HG03439 (cell line): ENCODE measurements around the gene TGFA.

ENCODE experiments used
- ATAC-seq: cut with Tn5 transposase; IDR thresholded peaks from one replicate; pipeline ENCODE4 v1.9.1; 2021; ENCODE audit warnings: mild to moderate bottlenecking, moderate library complexity; ENCODE audit not compliant: unreplicated experiment

The TGFA gene

DNA sequence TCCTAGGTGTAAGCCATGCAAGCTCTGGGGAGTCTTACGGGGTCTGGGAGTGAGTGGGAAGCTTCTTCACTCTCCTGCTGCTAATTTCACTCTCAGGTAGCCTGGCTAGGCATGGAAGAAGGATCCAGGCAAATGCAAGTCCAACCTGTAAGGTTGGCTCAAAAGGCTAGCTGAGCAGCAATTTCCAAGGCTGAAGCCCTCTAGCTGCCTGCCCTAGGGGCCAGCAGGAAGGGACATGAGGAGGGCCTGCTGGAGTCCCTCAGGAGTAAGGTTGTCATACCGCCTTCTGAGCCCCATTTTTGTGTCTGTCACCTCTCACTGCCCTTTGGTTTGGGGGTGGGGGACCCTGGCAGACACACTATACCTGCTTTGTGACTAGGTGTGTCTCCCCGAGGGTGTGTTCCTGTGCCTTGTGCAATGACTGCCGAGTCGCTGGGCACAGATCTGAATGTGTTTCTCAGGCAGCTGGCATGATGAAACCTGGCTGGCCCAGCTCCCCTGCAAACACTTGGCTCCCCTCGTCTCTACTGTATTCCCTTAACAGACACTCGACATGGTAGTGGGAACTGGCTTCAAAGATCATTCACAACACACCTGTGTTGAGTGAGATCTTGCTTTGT is 127.8 kb downstream of the TGFA start:
- no peak for ATAC-seq

- no peak for ATAC-seq
Observed at GRCh38 chr2:70420740-70421139, 132.9 kb downstream of the TGFA start.

- no peak for ATAC-seq
Observed at GRCh38 chr2:70420143-70420542, 133.5 kb downstream of the TGFA start.

- no peak for ATAC-seq
Observed at GRCh38 chr2:70418514-70418913, 135.1 kb downstream of the TGFA start.

GRCh38 chr2:70417011-70417410 is 136.6 kb downstream of the TGFA start:
- ATAC-seq, result no peak

DNA sequence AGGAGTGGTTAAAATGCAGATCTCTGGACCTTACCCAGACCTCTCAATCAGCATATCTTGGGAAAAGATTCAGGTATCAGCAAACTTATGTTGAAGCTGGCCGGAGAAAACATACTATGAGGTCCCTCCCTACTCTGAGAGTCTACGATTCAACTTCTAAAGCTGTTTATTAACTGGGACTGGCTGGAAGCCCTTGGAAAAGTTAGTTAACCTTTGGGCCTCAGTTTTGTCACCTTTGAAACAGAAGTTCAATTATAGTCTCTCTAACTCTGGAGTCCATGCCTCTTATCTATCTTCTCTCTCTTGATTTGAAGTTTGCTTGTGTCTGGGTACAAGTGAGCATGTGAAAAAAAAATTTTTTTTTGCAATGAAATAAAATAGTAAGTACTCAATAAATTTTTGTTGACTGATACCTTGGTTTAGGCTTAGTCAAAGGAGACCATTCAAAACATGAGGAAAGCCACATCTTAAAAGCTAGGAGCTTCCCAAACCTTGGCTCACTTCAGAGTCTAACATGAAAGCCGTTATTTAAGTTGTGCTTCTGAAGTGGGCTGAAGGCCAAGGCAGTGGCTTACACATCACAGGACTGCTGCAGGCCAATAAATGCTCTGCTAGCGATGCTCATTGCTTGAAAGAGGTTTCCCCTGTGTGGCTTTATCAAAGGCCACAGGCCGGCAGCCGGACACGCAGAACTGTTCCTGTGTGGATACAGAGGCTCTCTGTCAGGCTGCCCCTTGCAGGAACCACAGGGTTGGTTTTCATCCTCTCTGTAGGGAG is 141.1 kb downstream of the TGFA start:
- ATAC-seq, result no peak

GRCh38 chr2:70411483-70412125 is 142.0 kb downstream of the TGFA start:
- ATAC-seq, result no peak

GRCh38 chr2:70403267-70404053 is 150.2 kb downstream of the TGFA start:
- no peak for ATAC-seq

GRCh38 chr2:70400539-70400938 is 153.1 kb downstream of the TGFA start:
- no peak for ATAC-seq

GRCh38 chr2:70399046-70399445 is 154.6 kb downstream of the TGFA start:
- ATAC-seq, result no peak
